GM06990 (cell line): Measurements from ENCODE around the gene RAB1A.
A peak's percentile ranks its signal among the peaks of the same experiment; 100 is the strongest.
"Not testable (repeated sequence)": the region's sequence is repeated elsewhere in the genome, so short reads cannot be mapped to it uniquely, and the experiment has no call there.

Source experiments
- DNase-seq: peaks from one replicate; pipeline ENCODE4 v3.0.0-alpha.2; 2011; ENCODE audit not compliant: insufficient read length; ENCODE audit errors: extremely low read depth
- H3K27me3 ChIP-seq: replicated peaks from 2 replicates; pipeline ENCODE4 v1.6.0; 2011; ENCODE audit warnings: low read length; ENCODE audit not compliant: control insufficient read depth, insufficient read depth
- H3K36me3 ChIP-seq: 2 replicates; pipeline ENCODE4 v1.5.1; 2011; ENCODE audit warnings: low read length; ENCODE audit not compliant: control insufficient read depth, insufficient read depth
- H3K4me3 ChIP-seq: replicated peaks from 2 replicates; pipeline ENCODE4 v1.5.1; 2011; ENCODE audit warnings: low read depth, mild to moderate bottlenecking, control low read depth, low read length
- CTCF ChIP-seq: IDR thresholded peaks from 2 replicates; pipeline ENCODE4 v1.5.1; 2011; ENCODE audit warnings: low read length, control low read depth, mild to moderate bottlenecking, inconsistent platforms; ENCODE audit not compliant: insufficient read depth, poor library complexity, severe bottlenecking

The RAB1A gene

GRCh38 chr2:65129826-65130663, at the start of gene RAB1A:
RAB1A (minus strand) TSS chr2:65130106; CDS start chr2:65129915, 191 bp downstream.
- Histone ChIP-seq H3K36me3 (no peaks in the 10 kb centered on the region), H3K4me3 (peak within 1 kb of the TSS; percentile 99), H3K27me3 (no peaks in the 10 kb centered on the region)
- TF ChIP-seq CTCF = peak; percentile 44
- DNase-seq = peak; percentile 99

- no peak overlapping the region for H3K4me3 ChIP-seq
- H3K27me3 ChIP-seq = no peaks in the 10 kb centered on the region
- no peaks in the 10 kb centered on the region for H3K36me3 ChIP-seq
- no peak for TF ChIP-seq CTCF
- DNase-seq = no peak
Observed at GRCh38 chr2:65177751-65178442, 48.0 kb upstream of the RAB1A start.

- no peak for TF ChIP-seq CTCF
- Histone ChIP-seq H3K36me3 (no peaks in the 10 kb centered on the region), H3K27me3 (no peaks in the 10 kb centered on the region), H3K4me3 (no peak overlapping the region)
- DNase-seq = no peak
Observed at GRCh38 chr2:65175894-65176530, 46.1 kb upstream of the RAB1A start.

- not testable (repeated sequence) for H3K4me3 ChIP-seq, DNase-seq, H3K36me3 ChIP-seq, H3K27me3 ChIP-seq
Observed at GRCh38 chr2:65174031-65174430, 44.1 kb upstream of the RAB1A start.

- no peak for TF ChIP-seq CTCF
- DNase-seq = no peak
- no peaks in the 10 kb centered on the region for H3K27me3 ChIP-seq
Observed at GRCh38 chr2:65172994-65173790, 43.3 kb upstream of the RAB1A start.

GRCh38 chr2:65170611-65171477, 40.9 kb upstream of the RAB1A start:
- H3K4me3 ChIP-seq, H3K27me3 ChIP-seq, H3K36me3 ChIP-seq, DNase-seq: not testable (repeated sequence)

More at GRCh38 chr2:65172994-65173790, 43.3 kb upstream of the RAB1A start:
- Histone ChIP-seq H3K4me3 (no peak overlapping the region), H3K36me3 (no peaks in the 10 kb centered on the region)
